Naive B cell (primary cell): ENCODE data around the gene SP6. TPM values are rescaled to one million over a fixed set of nuclear protein-coding genes. Genes with fewer than 3 reads are reported as not detected.

ENCODE experiments used
- ATAC-seq, 2 donors: fragments of 150-1000 bp; cut with Tn5 transposase; 2 replicates each; pipeline ENCODE4 v1.10.0; 2021; ENCODE audit warnings: low read depth in 2 of 2, mild to moderate bottlenecking in 2 of 2, moderate library complexity in 2 of 2
- DNase-seq: peaks from one replicate; pipeline ENCODE4 v3.0.0; 2022
- H3K27ac Mint-ChIP-seq, 6 donors: one replicate each; pipeline ENCODE4 v1.8.0; 2020 to 2022; ENCODE audit warnings: mild to moderate bottlenecking in 6 of 6, mixed read lengths in 6 of 6, moderate library complexity in 5 of 6, inconsistent platforms in 2 of 6
- H3K27me3 Mint-ChIP-seq, 3 donors: one replicate each; pipeline ENCODE4 v1.8.0; 2021 to 2022; ENCODE audit warnings: mixed read lengths in 3 of 3, mild to moderate bottlenecking in 1 of 3
- H3K36me3 Mint-ChIP-seq, 2 donors: one replicate each; pipeline ENCODE4 v1.8.0; 2020 to 2022; ENCODE audit warnings: mixed read lengths in 2 of 2, inconsistent platforms in 1 of 2, mild to moderate bottlenecking in 1 of 2
- H3K4me1 Mint-ChIP-seq, 3 donors: one replicate each; pipeline ENCODE4 v1.8.0; 2020 to 2022; ENCODE audit warnings: mixed read lengths in 3 of 3, inconsistent platforms in 1 of 3, mild to moderate bottlenecking in 1 of 3, moderate library complexity in 1 of 3
- H3K4me3 Mint-ChIP-seq, 8 donors: one replicate each; pipeline ENCODE4 v1.8.0; 2020 to 2022; ENCODE audit warnings: mild to moderate bottlenecking in 8 of 8, mixed read lengths in 8 of 8, moderate library complexity in 8 of 8, inconsistent platforms in 2 of 8
- H3K9me3 Mint-ChIP-seq, 7 donors: one replicate each; pipeline ENCODE4 v1.8.0; 2020 to 2022; ENCODE audit warnings: mixed read lengths in 7 of 7, mild to moderate bottlenecking in 5 of 7, inconsistent platforms in 2 of 7, moderate library complexity in 1 of 7
- polyA plus RNA-seq, 6 donors: library from polyadenylated mRNA; unstranded; fragments of 300-500 nt; fragmentation: Illumina TruSeq; gene quantifications; one replicate each; pipeline ENCODE4 v1.2.3, GENCODE V29; 2021; ENCODE audit warnings: low read depth in 6 of 6

SP6 gene
- polyA plus RNA-seq, 6 donors from 2014 or later, result 0.12 TPM; not detected in 5

DNA sequence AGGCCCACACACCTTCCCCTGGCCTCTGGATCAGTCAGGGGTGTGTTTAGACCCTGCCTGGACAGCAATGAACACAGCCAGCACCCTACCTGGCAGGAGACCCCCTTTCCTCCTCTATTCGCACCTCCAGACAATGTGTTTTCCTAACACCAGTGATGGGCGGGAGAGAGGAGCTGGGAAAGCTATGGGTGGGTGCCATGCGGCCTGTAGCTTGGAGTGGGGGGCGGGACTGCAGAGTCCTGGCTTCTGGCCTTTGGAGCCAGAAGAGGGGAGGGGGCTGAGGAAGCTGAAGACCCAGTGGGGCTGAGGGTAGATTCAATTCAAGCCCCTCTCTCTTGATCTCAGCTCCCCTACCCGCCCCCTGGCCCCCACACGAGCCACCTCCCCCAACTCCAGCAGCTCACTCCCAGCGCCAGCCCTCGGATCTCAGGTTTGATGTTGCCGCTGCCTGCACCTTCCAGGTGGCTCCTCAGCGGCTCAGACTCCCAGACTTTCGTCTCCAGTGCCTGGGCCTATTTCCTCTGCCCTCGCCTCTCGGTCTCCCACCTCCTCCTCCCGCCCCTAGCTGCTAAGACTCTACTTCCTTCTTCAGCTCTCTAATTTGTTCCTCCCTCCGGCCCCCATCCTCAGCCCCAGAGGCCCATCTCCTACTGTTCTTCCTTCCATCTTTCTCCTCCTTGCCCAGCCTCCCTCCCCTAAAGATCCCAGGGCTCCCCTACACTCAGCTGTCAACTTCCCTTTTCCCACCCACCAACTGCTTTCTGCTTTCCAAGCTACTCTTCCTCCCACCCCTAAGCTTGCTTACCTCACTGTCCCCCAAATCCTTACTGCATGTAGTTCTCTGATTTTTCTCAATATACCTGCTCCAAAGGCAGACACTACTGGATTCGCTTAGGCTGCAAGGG lies 6.8 kb upstream of the SP6 start:
- Mint-ChIP-seq H3K27ac (peak overlapping the region in 1 of 6 donors; percentile 38), H3K27me3 (peaks cover 56 to 74% (median 71%) of the 10 kb centered on the region in 3 donors)
- ATAC-seq, result no peak

GRCh38 chr17:47856830-47857229 lies 5.9 kb upstream of the SP6 start:
- no peaks in the 10 kb centered on the region for H3K9me3 Mint-ChIP-seq
- DNase-seq, result no peak
- peaks cover 9 to 13% (median 9%) of the 10 kb centered on the region in 3 donors for H3K4me1 Mint-ChIP-seq
- no peak overlapping the region for H3K4me3 Mint-ChIP-seq
- no peak for ATAC-seq
- peaks cover 65 to 84% (median 81%) of the 10 kb centered on the region in 3 donors for H3K27me3 Mint-ChIP-seq
- H3K27ac Mint-ChIP-seq, result no peak overlapping the region
- H3K36me3 Mint-ChIP-seq, result peaks cover 0 to 7% of the 10 kb centered on the region in 2 donors

More for the DNA sequence above, 6.8 kb upstream of the SP6 start:
- no peak for DNase-seq
- Mint-ChIP-seq H3K9me3 (no peaks in the 10 kb centered on the region), H3K4me1 (peaks cover 0 to 5% (median 0%) of the 10 kb centered on the region in 3 donors), H3K36me3 (peaks cover 0 to 7% of the 10 kb centered on the region in 2 donors), H3K4me3 (no peak overlapping the region)

- peaks cover 13 to 16% (median 15%) of the 10 kb centered on the region in 3 donors for H3K4me1 Mint-ChIP-seq
- H3K36me3 Mint-ChIP-seq, result peaks cover 0 to 7% of the 10 kb centered on the region in 2 donors
- no peak for ATAC-seq
- H3K27ac Mint-ChIP-seq, result no peak overlapping the region
- H3K9me3 Mint-ChIP-seq, result no peaks in the 10 kb centered on the region
- no peak overlapping the region for H3K4me3 Mint-ChIP-seq
- H3K27me3 Mint-ChIP-seq, result peaks cover 65 to 90% (median 86%) of the 10 kb centered on the region in 3 donors
- no peak for DNase-seq
These were observed 4.8 kb upstream of the SP6 start for GRCh38 chr17:47855737-47856136.

DNA sequence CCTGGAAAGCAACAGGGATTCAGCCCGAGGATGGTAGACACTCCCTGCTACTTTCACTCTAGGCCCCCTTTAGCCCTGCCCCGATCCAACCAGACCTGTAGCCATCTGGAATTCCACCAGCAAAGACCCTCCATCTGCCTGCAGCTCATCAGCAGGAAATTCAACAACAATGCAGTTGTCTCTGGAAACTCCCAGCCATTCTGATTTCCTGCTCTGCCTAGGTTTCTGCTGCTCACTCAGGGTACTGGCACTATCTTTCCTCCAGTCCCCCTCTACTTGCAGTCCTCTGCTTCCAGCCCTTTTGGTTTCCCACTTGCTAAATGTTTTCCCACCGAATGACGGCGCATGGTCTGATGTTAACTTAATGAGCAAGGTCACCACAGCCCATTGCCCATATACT lies 2.7 kb upstream of the SP6 start:
- peak overlapping the region in 1 of 8 donors; percentile 35 for H3K4me3 Mint-ChIP-seq
- H3K27ac Mint-ChIP-seq, result no peak overlapping the region
- ATAC-seq (no peak), DNase-seq (no peak)
- H3K9me3 Mint-ChIP-seq, result no peaks in the 10 kb centered on the region
- H3K4me1 Mint-ChIP-seq, result peaks cover 21 to 23% (median 22%) of the 10 kb centered on the region in 3 donors
- peaks cover 0 to 7% of the 10 kb centered on the region in 2 donors for H3K36me3 Mint-ChIP-seq
- peaks cover 70 to 93% (median 88%) of the 10 kb centered on the region in 3 donors for H3K27me3 Mint-ChIP-seq

DNA sequence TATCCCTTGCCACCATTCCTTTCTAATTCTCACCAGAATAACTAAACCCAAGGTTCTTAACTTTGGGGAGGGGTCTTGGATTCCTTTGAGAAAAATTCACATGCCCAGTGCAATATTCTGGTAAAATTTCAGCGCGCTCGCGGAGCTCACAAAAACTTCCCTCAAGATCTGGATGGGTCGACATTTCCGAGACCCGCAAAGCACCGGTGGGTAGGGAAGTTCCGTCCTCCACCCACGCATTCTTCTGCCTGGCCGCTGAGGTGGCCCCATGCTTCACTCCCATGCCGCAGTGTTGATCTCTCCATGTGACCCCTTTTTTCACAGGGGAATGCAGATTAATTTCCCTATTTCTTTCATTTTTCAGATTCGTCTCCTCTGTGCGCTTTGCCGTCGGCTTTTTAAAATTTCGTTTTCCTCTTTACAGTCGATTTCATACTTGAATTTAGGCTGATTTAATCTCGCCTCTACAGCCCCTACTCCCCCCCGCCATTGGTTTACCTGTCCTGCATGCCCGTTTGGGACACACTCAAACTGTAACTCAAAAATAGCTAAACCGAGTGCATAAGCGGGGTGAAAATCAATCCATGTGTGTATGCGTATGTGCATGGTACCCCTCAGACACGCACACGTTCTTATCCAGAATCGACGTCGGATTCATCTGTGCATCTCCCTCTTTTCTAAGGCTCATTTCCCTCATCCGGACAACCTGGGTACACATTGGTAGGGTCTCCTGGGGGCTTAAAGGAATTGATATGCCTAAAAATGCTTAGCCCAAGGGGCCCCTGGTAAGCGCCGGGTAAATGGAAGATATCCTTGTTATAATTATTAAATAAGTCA lies 1.4 kb upstream of the SP6 start:
- ATAC-seq (peak; percentile 32 to 39), DNase-seq (peak; percentile 18)
- Mint-ChIP-seq H3K4me1 (peaks cover 17 to 24% (median 24%) of the 10 kb centered on the region in 3 donors), H3K4me3 (peak overlapping the region in 7 of 8 donors; percentile 18 to 88 (median 57)), H3K36me3 (no peaks in the 10 kb centered on the region), H3K9me3 (no peaks in the 10 kb centered on the region), H3K27ac (peak overlapping the region in 1 of 6 donors; percentile 27), H3K27me3 (peaks cover 66 to 93% (median 90%) of the 10 kb centered on the region in 3 donors)

DNA sequence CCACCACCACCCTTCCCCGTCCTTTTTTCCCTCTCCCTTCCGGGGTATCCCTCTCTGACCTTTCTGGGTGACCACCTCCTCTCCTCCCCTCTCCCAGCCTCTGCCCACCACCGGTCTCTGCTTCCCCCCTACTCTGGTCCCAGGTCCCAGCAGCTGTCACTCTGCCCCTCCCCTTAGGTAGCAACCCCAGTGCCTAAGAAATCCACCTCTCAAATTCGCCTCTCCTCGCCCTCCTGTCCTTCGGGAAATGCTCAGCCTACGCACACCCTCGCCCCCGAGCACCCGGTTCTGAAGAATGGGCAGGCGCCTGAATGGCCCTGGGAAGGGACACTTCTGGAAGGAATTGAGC lies 775 bp upstream of the SP6 start:
- Mint-ChIP-seq H3K9me3 (no peaks in the 10 kb centered on the region), H3K4me1 (peaks cover 23 to 30% (median 29%) of the 10 kb centered on the region in 3 donors), H3K27me3 (peaks cover 64 to 94% (median 90%) of the 10 kb centered on the region in 3 donors), H3K4me3 (peak overlapping the region in 6 of 8 donors; percentile 26 to 88 (median 62)), H3K27ac (no peak overlapping the region), H3K36me3 (no peaks in the 10 kb centered on the region)
- ATAC-seq (no peak), DNase-seq (no peak)

- ATAC-seq (no peak), DNase-seq (no peak)
- H3K9me3 Mint-ChIP-seq, result no peaks in the 10 kb centered on the region
- peaks cover 23 to 32% (median 29%) of the 10 kb centered on the region in 3 donors for H3K4me1 Mint-ChIP-seq
- H3K4me3 Mint-ChIP-seq, result peak overlapping the region; percentile 16 to 85 (median 70)
- no peaks in the 10 kb centered on the region for H3K36me3 Mint-ChIP-seq
- no peak overlapping the region for H3K27ac Mint-ChIP-seq
- H3K27me3 Mint-ChIP-seq, result peaks cover 64 to 94% (median 90%) of the 10 kb centered on the region in 3 donors
These were observed 631 bp downstream of the SP6 start for GRCh38 chr17:47850373-47850691.

- DNase-seq (no peak), ATAC-seq (no peak)
- Mint-ChIP-seq H3K27ac (no peak overlapping the region), H3K4me1 (peaks cover 23 to 32% (median 29%) of the 10 kb centered on the region in 3 donors), H3K9me3 (no peaks in the 10 kb centered on the region), H3K4me3 (peak overlapping the region in 1 of 8 donors; percentile 25), H3K27me3 (peaks cover 55 to 89% (median 84%) of the 10 kb centered on the region in 3 donors), H3K36me3 (no peaks in the 10 kb centered on the region)
These were observed 2.8 kb downstream of the SP6 start for GRCh38 chr17:47848198-47848513.

GRCh38 chr17:47847341-47848197 lies 3.4 kb downstream of the SP6 start:
- ATAC-seq, result peak; percentile 49 to 51
- Mint-ChIP-seq H3K27ac (no peak overlapping the region), H3K27me3 (peaks cover 55 to 83% (median 78%) of the 10 kb centered on the region in 3 donors), H3K4me3 (peak overlapping the region in 3 of 8 donors; percentile 4 to 41 (median 25)), H3K4me1 (peaks cover 26 to 36% (median 33%) of the 10 kb centered on the region in 3 donors), H3K36me3 (no peaks in the 10 kb centered on the region), H3K9me3 (no peaks in the 10 kb centered on the region)
- DNase-seq, result no peak

GRCh38 chr17:47846716-47847340 lies 4.1 kb downstream of the SP6 start:
- H3K4me3 Mint-ChIP-seq, result peak overlapping the region in 2 of 8 donors; percentile 4 to 20
- no peak overlapping the region for H3K27ac Mint-ChIP-seq
- peaks cover 49 to 75% (median 71%) of the 10 kb centered on the region in 3 donors for H3K27me3 Mint-ChIP-seq

GRCh38 chr17:47845716-47846075 lies 5.3 kb downstream of the SP6 start:
- Mint-ChIP-seq H3K36me3 (no peaks in the 10 kb centered on the region), H3K27me3 (peaks cover 49 to 70% (median 64%) of the 10 kb centered on the region in 3 donors), H3K9me3 (no peaks in the 10 kb centered on the region), H3K27ac (no peak overlapping the region), H3K4me1 (peaks cover 21 to 32% (median 25%) of the 10 kb centered on the region in 3 donors), H3K4me3 (no peak overlapping the region)
- ATAC-seq (no peak), DNase-seq (no peak)

More at GRCh38 chr17:47846716-47847340, 4.1 kb downstream of the SP6 start:
- Mint-ChIP-seq H3K4me1 (peaks cover 19 to 29% (median 25%) of the 10 kb centered on the region in 3 donors), H3K36me3 (no peaks in the 10 kb centered on the region), H3K9me3 (no peaks in the 10 kb centered on the region)
- no peak for ATAC-seq
- no peak for DNase-seq
